H9 (cell line): ENCODE results near the gene VENTX. TPM values are rescaled to one million over a fixed set of nuclear protein-coding genes. Genes with fewer than 3 reads are reported as not detected.

Source experiments
- DNase-seq: peaks from one replicate; pipeline ENCODE4 v3.0.0-alpha.2; 2017
- H2AFZ ChIP-seq: one replicate; pipeline ENCODE4 v1.6.1; 2013; ENCODE audit warnings: mild to moderate bottlenecking, low read length, control low read depth, moderate library complexity
- H2AK5ac ChIP-seq: 2 replicates; pipeline ENCODE4 v1.6.1; 2013; ENCODE audit warnings: low read length, control low read depth, mixed read lengths; ENCODE audit not compliant: insufficient read length
- H2BK120ac ChIP-seq: one replicate; pipeline ENCODE4 v1.6.1; 2013; ENCODE audit warnings: low read depth, mild to moderate bottlenecking, low read length, control low read depth, inconsistent platforms; ENCODE audit not compliant: poor library complexity, severe bottlenecking
- H2BK12ac ChIP-seq: 2 replicates; pipeline ENCODE4 v1.6.1; 2013; ENCODE audit warnings: low read length, control low read depth, mixed read lengths, low read depth; ENCODE audit not compliant: insufficient read length
- H2BK15ac ChIP-seq: 2 replicates; pipeline ENCODE4 v1.6.1; 2013; ENCODE audit warnings: low read depth, low read length, control low read depth
- H2BK20ac ChIP-seq: one replicate; pipeline ENCODE4 v1.6.1; 2013; ENCODE audit warnings: low read depth, mild to moderate bottlenecking, low read length, control low read depth, inconsistent platforms; ENCODE audit not compliant: poor library complexity, severe bottlenecking
- H2BK5ac ChIP-seq: 2 replicates; pipeline ENCODE4 v1.6.1; 2013; ENCODE audit warnings: low read length, control low read depth, mixed read lengths; ENCODE audit not compliant: insufficient read length
- H3K14ac ChIP-seq: 2 replicates; pipeline ENCODE4 v1.6.1; 2013; ENCODE audit warnings: low read length, control low read depth; ENCODE audit not compliant: insufficient read depth
- H3K18ac ChIP-seq: 2 replicates; pipeline ENCODE4 v1.6.1; 2013; ENCODE audit warnings: low read depth, mild to moderate bottlenecking, mixed read lengths, low read length, control low read depth; ENCODE audit not compliant: insufficient read length
- H3K23ac ChIP-seq: 2 replicates; pipeline ENCODE4 v1.6.1; 2013; ENCODE audit warnings: low read length, control low read depth, mixed read lengths, low read depth; ENCODE audit not compliant: insufficient read length
- H3K23me2 ChIP-seq: 2 replicates; pipeline ENCODE4 v1.6.1; 2013; ENCODE audit warnings: low read depth, mild to moderate bottlenecking, mixed read lengths, low read length, control low read depth; ENCODE audit not compliant: insufficient read length, poor library complexity, severe bottlenecking
- H3K27ac ChIP-seq: 2 replicates; pipeline ENCODE4 v1.5.1; 2013; ENCODE audit warnings: low read length, control low read depth, mixed read lengths, low read depth; ENCODE audit not compliant: insufficient read length
- H3K27me3 ChIP-seq: 2 replicates; pipeline ENCODE4 v1.6.1; 2013; ENCODE audit warnings: low read length, control low read depth, inconsistent platforms; ENCODE audit not compliant: insufficient read depth
- H3K4ac ChIP-seq: 2 replicates; pipeline ENCODE4 v1.6.1; 2013; ENCODE audit warnings: low read depth, mild to moderate bottlenecking, control low read depth, inconsistent platforms, low read length, moderate library complexity
- H3K4me1 ChIP-seq: 2 replicates; pipeline ENCODE4 v1.6.1; 2013; ENCODE audit warnings: low read length, control low read depth, inconsistent platforms; ENCODE audit not compliant: insufficient read depth
- H3K4me2 ChIP-seq: 2 replicates; pipeline ENCODE4 v1.6.1; 2013; ENCODE audit warnings: low read length, control low read depth, mixed read lengths; ENCODE audit not compliant: insufficient read length, insufficient read depth
- H3K56ac ChIP-seq: 2 replicates; pipeline ENCODE4 v1.6.1; 2013; ENCODE audit warnings: low read depth, mild to moderate bottlenecking, mixed read lengths, low read length, control low read depth; ENCODE audit not compliant: insufficient read length
- H3K79me1 ChIP-seq: 2 replicates; pipeline ENCODE4 v1.6.1; 2013; ENCODE audit warnings: low read depth, mild to moderate bottlenecking, moderate library complexity, low read length, control low read depth, inconsistent platforms; ENCODE audit not compliant: insufficient read depth, poor library complexity, severe bottlenecking
- H3K79me2 ChIP-seq: 2 replicates; pipeline ENCODE4 v1.6.1; 2013; ENCODE audit warnings: low read length, control low read depth, inconsistent platforms; ENCODE audit not compliant: insufficient read depth
- H3K9ac ChIP-seq: 2 replicates; pipeline ENCODE4 v1.6.1; 2013; ENCODE audit warnings: low read length, control low read depth, mixed read lengths; ENCODE audit not compliant: insufficient read length; ENCODE audit errors: extremely low read depth
- H3K9me3 ChIP-seq: one replicate; pipeline ENCODE4 v1.6.1; 2013; ENCODE audit warnings: low read depth, low read length, inconsistent platforms; ENCODE audit not compliant: control insufficient read depth
- H3T11ph ChIP-seq: one replicate; pipeline ENCODE4 v1.6.1; 2013; ENCODE audit warnings: mild to moderate bottlenecking, low read length, control low read depth, inconsistent platforms
- H4K20me1 ChIP-seq: one replicate; pipeline ENCODE4 v1.6.1; 2013; ENCODE audit not compliant: control insufficient read depth, insufficient read length, insufficient read depth
- H4K5ac ChIP-seq: 2 replicates; pipeline ENCODE4 v1.6.1; 2013; ENCODE audit warnings: low read depth, mild to moderate bottlenecking, mixed read lengths, low read length, control low read depth; ENCODE audit not compliant: insufficient read length
- H4K8ac ChIP-seq: replicated peaks from 2 replicates; pipeline ENCODE4 v1.6.1; 2013; ENCODE audit warnings: low read length, control low read depth, mixed read lengths, low read depth; ENCODE audit not compliant: insufficient read length
- H4K91ac ChIP-seq: 2 replicates; pipeline ENCODE4 v1.6.1; 2013; ENCODE audit warnings: low read depth, mild to moderate bottlenecking, moderate library complexity, mixed read lengths, low read length, control low read depth; ENCODE audit not compliant: insufficient read length
- H3K27ac Mint-ChIP-seq, 3 experiments: 2 replicates in 2 of 3; 3 replicates in 1 of 3; pipeline ENCODE4 v1.8.0; 2020 to 2021; ENCODE audit warnings: mixed read lengths in 3 of 3, mild to moderate bottlenecking in 1 of 3, moderate library complexity in 1 of 3
- H3K27me3 Mint-ChIP-seq: 2 replicates; pipeline ENCODE4 v1.8.0; 2021; ENCODE audit warnings: low read depth, mild to moderate bottlenecking, moderate library complexity, mixed read lengths
- H3K36me3 Mint-ChIP-seq, 3 experiments: 2 replicates in 2 of 3; 3 replicates in 1 of 3; pipeline ENCODE4 v1.8.0; 2020 to 2021; ENCODE audit warnings: low read depth in 3 of 3, mixed read lengths in 3 of 3; ENCODE audit not compliant: insufficient read depth in 1 of 3
- H3K4me1 Mint-ChIP-seq, 2 experiments: 2 replicates each; pipeline ENCODE4 v1.8.0; 2020; ENCODE audit warnings: mixed read lengths in 2 of 2
- H3K4me3 Mint-ChIP-seq, 2 experiments: 2 replicates in 1 of 2; 3 replicates in 1 of 2; pipeline ENCODE4 v1.8.0; 2020 to 2021; ENCODE audit warnings: mild to moderate bottlenecking in 2 of 2, mixed read lengths in 2 of 2, moderate library complexity in 1 of 2
- H3K9me3 Mint-ChIP-seq, 2 experiments: 2 replicates in 1 of 2; 3 replicates in 1 of 2; pipeline ENCODE4 v1.8.0; 2020; ENCODE audit warnings: mild to moderate bottlenecking in 2 of 2, mixed read lengths in 2 of 2, moderate library complexity in 1 of 2
- CTCF ChIP-seq: fragments of 200-600 bp; sonication (generic); conservative IDR thresholded peaks from 3 replicates; pipeline ENCODE4 v1.8.0; 2021; ENCODE audit warnings: antibody characterized with exemption, mild to moderate bottlenecking
- WGBS: extraction: QIAGEN DNeasy Blood & Tissue Kit; methylation state at CpG from one replicate; pipeline ENCODE4 v1.1.7; 2013; ENCODE audit warnings: missing lambda C conversion rate, low lambda C conversion rate, mixed read lengths; ENCODE audit not compliant: insufficient read length; ENCODE audit errors: extremely low coverage; 5-methylcytosine and 5-hydroxymethylcytosine counted together
- total RNA-seq: library from RNA; stranded (reverse); gene quantifications from 2 replicates; pipeline ENCODE4 v1.2.1, GENCODE V29; 2021

VENTX gene
- total RNA-seq, 1 experiment from 2014 or later: 10.9 TPM

- no peaks in the 10 kb centered on the region for H3K79me1 ChIP-seq
- H3K23ac ChIP-seq: no peak overlapping the region
- no CpG with 5 or more reads among the region's 10 CpGs for WGBS
- Mint-ChIP-seq H3K4me1 (no peaks in the 10 kb centered on the region), H3K36me3 (peaks cover 0 to 36% (median 24%) of the 10 kb centered on the region in 3 experiments), H3K4me3 (no peak overlapping the region), H3K27ac (no peak overlapping the region), H3K9me3 (peaks cover 17 to 32% of the 10 kb centered on the region in 2 experiments), H3K27me3 (peaks cover 16% of the 10 kb centered on the region)
- no peak overlapping the region for H4K8ac ChIP-seq
- no peak overlapping the region for H2BK5ac ChIP-seq
- no peaks in the 10 kb centered on the region for H4K20me1 ChIP-seq
- H4K91ac ChIP-seq: no peak overlapping the region
- no peaks in the 10 kb centered on the region for H3K23me2 ChIP-seq
- no peak for DNase-seq
- H2BK12ac ChIP-seq: no peak overlapping the region
- no peak for TF ChIP-seq CTCF
- no peaks in the 10 kb centered on the region for H3K79me2 ChIP-seq
- H4K5ac ChIP-seq: no peak overlapping the region
- H3T11ph ChIP-seq: no peak overlapping the region
- H3K14ac ChIP-seq: no peak overlapping the region
- no peaks in the 10 kb centered on the region for H3K4me1 ChIP-seq
- H3K4me2 ChIP-seq: no peak overlapping the region
- no peak overlapping the region for H2BK15ac ChIP-seq
- H3K27me3 ChIP-seq: no peaks in the 10 kb centered on the region
- no peak overlapping the region for H3K56ac ChIP-seq
- no peak overlapping the region for H2BK20ac ChIP-seq
- H3K4ac ChIP-seq: no peak overlapping the region
- H3K9me3 ChIP-seq: no peaks in the 10 kb centered on the region
- H3K18ac ChIP-seq: no peak overlapping the region
- no peak overlapping the region for H3K9ac ChIP-seq
- H2AK5ac ChIP-seq: no peak overlapping the region
- H3K27ac ChIP-seq: no peak overlapping the region
- H2AFZ ChIP-seq: no peak overlapping the region
- no peak overlapping the region for H2BK120ac ChIP-seq
Observed at GRCh38 chr10:133190225-133190624, 47.4 kb upstream of the VENTX start.
